ENCODE measurements around the gene MRPS34. TPM values are rescaled to one million over a fixed set of nuclear protein-coding genes. Genes with fewer than 3 reads are reported as not detected.

Gene MRPS34
- total and polyA plus RNA-seq, 10 of the 15 experiments (the other 5 are each of a cell fraction or from before 2014, with no cell fraction given), result 3.6 to 285 (median 147) TPM

DNA sequence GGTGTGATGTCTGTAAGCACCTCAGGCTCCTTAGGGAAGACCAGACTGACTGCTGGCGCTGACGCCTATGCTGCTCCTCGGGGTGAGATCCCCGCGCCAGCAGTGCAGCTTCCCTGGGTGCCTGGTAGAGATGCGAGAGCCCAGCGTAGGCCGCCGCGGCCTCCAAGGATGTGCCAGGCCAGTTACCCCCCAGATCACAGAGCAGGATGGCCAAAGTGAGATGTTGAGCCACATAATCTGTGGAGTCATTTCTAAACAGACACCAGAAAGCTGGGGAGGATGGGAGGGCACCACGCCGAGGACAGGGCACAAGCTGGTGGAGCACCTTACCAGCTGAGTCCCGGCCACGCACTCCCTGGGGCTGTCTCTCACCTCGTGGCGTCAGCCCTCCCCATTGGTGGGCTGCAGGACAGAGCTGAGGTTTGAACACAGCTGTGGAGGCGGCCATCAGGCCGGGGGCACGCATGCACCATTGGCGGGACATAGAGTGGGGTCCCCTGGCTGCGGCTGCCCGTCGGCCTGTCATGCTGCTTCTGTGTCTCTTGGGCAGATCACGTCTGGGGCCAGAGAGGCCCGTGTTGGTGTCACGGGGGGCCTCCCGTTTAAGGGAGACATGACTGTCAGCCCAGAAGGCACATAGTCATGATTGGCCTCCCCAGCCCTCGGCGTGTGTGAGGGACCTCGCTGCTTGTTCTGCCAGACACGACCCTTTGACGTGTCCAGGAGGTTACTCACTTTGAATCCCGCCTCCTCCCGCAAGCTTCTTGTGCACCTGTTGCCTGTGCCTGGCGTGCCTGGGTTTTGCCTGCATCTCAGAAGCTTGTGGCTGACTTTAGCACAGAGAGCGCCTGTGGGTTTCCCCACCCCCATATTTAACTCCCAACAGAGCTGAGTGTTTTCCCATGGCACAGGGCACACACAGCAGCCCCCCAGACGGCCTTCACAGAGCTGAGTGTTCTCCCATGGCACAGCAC is 45.0 kb downstream of the MRPS34 start:
- intact Hi-C loops (cut with micrococcal nuclease; ENCODE audit: unreplicated experiment), result no loop called here
- BruUV-seq (replicated peaks), result no TSS peak
- Histone ChIP-seq H3K36me3 (ENCODE audit: control insufficient read depth in 2 of 2, insufficient read depth in 2 of 2, low read length in 1 of 2) (peaks cover 9 to 26% of the 10 kb centered on the region in 2 experiments), H3K27ac (ENCODE audit: control insufficient read depth, insufficient read depth) (no peak overlapping the region), H3K9me3 (replicated peaks; ENCODE audit: control insufficient read depth, insufficient read depth, low read length) (no peaks in the 10 kb centered on the region), H2AFZ (ENCODE audit: control insufficient read depth, low read depth, low read length) (no peak overlapping the region), H4K20me1 (ENCODE audit: control insufficient read depth, insufficient read depth) (no peaks in the 10 kb centered on the region; the same call in 1 of the 2 replicates), H3K27me3 (replicated peaks in 1 of 2; ENCODE audit: control insufficient read depth in 2 of 2, insufficient read depth in 2 of 2, low read length in 1 of 2) (no peaks in the 10 kb centered on the region), H3K4me2 (ENCODE audit: control insufficient read depth, insufficient read depth) (no peak overlapping the region), H3K79me2 (ENCODE audit: control insufficient read depth, insufficient read depth, low read length) (peaks cover 1% of the 10 kb centered on the region), H3K9ac (ENCODE audit: control insufficient read depth, insufficient read depth, low read length) (no peak overlapping the region), H3K4me1 (ENCODE audit: control insufficient read depth, insufficient read depth, low read length) (peaks cover 6% of the 10 kb centered on the region), H3K4me3 (no peak overlapping the region)
- DNase-seq (ENCODE audit: low read depth, low spot score) (no peak), FAIRE-seq (no peak), ATAC-seq (no peak)
- TF ChIP-seq, protein P1, sequence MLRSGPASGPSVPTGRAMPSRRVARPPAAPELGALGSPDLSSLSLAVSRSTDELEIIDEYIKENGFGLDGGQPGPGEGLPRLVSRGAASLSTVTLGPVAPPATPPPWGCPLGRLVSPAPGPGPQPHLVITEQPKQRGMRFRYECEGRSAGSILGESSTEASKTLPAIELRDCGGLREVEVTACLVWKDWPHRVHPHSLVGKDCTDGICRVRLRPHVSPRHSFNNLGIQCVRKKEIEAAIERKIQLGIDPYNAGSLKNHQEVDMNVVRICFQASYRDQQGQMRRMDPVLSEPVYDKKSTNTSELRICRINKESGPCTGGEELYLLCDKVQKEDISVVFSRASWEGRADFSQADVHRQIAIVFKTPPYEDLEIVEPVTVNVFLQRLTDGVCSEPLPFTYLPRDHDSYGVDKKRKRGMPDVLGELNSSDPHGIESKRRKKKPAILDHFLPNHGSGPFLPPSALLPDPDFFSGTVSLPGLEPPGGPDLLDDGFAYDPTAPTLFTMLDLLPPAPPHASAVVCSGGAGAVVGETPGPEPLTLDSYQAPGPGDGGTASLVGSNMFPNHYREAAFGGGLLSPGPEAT (IDR thresholded peaks at IDR 0.05; ENCODE audit: low read depth), result no peak
- TF ChIP-seq ZBTB40 (IDR thresholded peaks at IDR 0.05; ENCODE audit: borderline replicate concordance), result no peak
- 91% methylated on average over 37 of the region's 37 CpGs for WGBS (ENCODE audit: insufficient coverage, insufficient replicate concordance, low lambda C conversion rate, missing lambda C conversion rate)
- CTCF ChIA-PET, result no interaction called here
- POLR2A ChIA-PET, result no interaction called here
- RAD21 ChIA-PET (ENCODE audit: unreplicated experiment), result no interaction called here
- in situ Hi-C loops (cut with MboI), result no loop called here
- SMC1A ChIA-PET (ENCODE audit: uncharacterized antibody, unreplicated experiment), result no interaction called here

Data from GM12878 (cell line).